Measurements from ENCODE around the gene BSDC1.

BSDC1 gene

GRCh38 chr1:32364836-32365235 is 29.4 kb downstream of the BSDC1 start:
- Histone ChIP-seq H3K9ac (ENCODE audit: low read depth, low read length, poor library complexity, severe bottlenecking) (no peak overlapping the region), H3K36me3 (ENCODE audit: insufficient read depth, low read length) (peaks cover 20% of the 10 kb centered on the region; the same call in 1 of the 2 replicates)

GRCh38 chr1:32363713-32364112 is 30.5 kb downstream of the BSDC1 start:
- TF ChIP-seq EZH2phosphoT487 (IDR thresholded peaks at IDR 0.05; ENCODE audit: borderline replicate concordance) = no peak
- no peak for TF ChIP-seq CTCF (conservative IDR thresholded peaks at IDR 0.05; ENCODE audit: low read length)
- Histone ChIP-seq H3K9me2 (replicated peaks; ENCODE audit: low read depth, low read length) (no peaks in the 10 kb centered on the region), H3K27me3 (ENCODE audit: insufficient read depth, low read length, poor library complexity, severe bottlenecking) (no peaks in the 10 kb centered on the region), H3K9ac (ENCODE audit: low read depth, low read length, poor library complexity, severe bottlenecking) (no peak overlapping the region), H3K4me3 (ENCODE audit: low read length, poor library complexity, severe bottlenecking) (no peak overlapping the region), H3K36me3 (ENCODE audit: insufficient read depth, low read length) (peaks cover 20% of the 10 kb centered on the region; the same call in 1 of the 2 replicates), H4K20me1 (ENCODE audit: insufficient read depth, low read length, poor library complexity, severe bottlenecking) (no peaks in the 10 kb centered on the region), H2AFZ (ENCODE audit: low read length) (no peak overlapping the region), H3K9me3 (ENCODE audit: insufficient read depth, low read depth, low read length) (no peaks in the 10 kb centered on the region), H3K4me1 (ENCODE audit: insufficient read depth, low read length, poor library complexity, severe bottlenecking) (peaks cover 8% of the 10 kb centered on the region), H3K4me2 (ENCODE audit: low read depth, low read length, poor library complexity, severe bottlenecking) (no peak overlapping the region), H3K79me2 (ENCODE audit: insufficient read depth, low read length) (no peaks in the 10 kb centered on the region), H3F3A (ENCODE audit: low read depth) (no peaks in the 10 kb centered on the region)

More at GRCh38 chr1:32364836-32365235, 29.4 kb downstream of the BSDC1 start:
- H3F3A ChIP-seq (ENCODE audit: low read depth) = no peaks in the 10 kb centered on the region
- no peaks in the 10 kb centered on the region for H3K9me2 ChIP-seq (replicated peaks; ENCODE audit: low read depth, low read length)
- H3K4me3 ChIP-seq (ENCODE audit: low read length, poor library complexity, severe bottlenecking) = no peak overlapping the region
- H3K4me2 ChIP-seq (ENCODE audit: low read depth, low read length, poor library complexity, severe bottlenecking) = no peak overlapping the region
- H3K9me3 ChIP-seq (ENCODE audit: insufficient read depth, low read depth, low read length) = no peaks in the 10 kb centered on the region
- no peaks in the 10 kb centered on the region for H3K27me3 ChIP-seq (ENCODE audit: insufficient read depth, low read length, poor library complexity, severe bottlenecking)
- no peak for TF ChIP-seq EZH2phosphoT487 (IDR thresholded peaks at IDR 0.05; ENCODE audit: borderline replicate concordance)
- TF ChIP-seq CTCF (conservative IDR thresholded peaks at IDR 0.05; ENCODE audit: low read length) = no peak
- H2AFZ ChIP-seq (ENCODE audit: low read length) = no peak overlapping the region
- H3K4me1 ChIP-seq (ENCODE audit: insufficient read depth, low read length, poor library complexity, severe bottlenecking) = peaks cover 3% of the 10 kb centered on the region
- no peaks in the 10 kb centered on the region for H4K20me1 ChIP-seq (ENCODE audit: insufficient read depth, low read length, poor library complexity, severe bottlenecking)
- no peaks in the 10 kb centered on the region for H3K79me2 ChIP-seq (ENCODE audit: insufficient read depth, low read length)

DNA sequence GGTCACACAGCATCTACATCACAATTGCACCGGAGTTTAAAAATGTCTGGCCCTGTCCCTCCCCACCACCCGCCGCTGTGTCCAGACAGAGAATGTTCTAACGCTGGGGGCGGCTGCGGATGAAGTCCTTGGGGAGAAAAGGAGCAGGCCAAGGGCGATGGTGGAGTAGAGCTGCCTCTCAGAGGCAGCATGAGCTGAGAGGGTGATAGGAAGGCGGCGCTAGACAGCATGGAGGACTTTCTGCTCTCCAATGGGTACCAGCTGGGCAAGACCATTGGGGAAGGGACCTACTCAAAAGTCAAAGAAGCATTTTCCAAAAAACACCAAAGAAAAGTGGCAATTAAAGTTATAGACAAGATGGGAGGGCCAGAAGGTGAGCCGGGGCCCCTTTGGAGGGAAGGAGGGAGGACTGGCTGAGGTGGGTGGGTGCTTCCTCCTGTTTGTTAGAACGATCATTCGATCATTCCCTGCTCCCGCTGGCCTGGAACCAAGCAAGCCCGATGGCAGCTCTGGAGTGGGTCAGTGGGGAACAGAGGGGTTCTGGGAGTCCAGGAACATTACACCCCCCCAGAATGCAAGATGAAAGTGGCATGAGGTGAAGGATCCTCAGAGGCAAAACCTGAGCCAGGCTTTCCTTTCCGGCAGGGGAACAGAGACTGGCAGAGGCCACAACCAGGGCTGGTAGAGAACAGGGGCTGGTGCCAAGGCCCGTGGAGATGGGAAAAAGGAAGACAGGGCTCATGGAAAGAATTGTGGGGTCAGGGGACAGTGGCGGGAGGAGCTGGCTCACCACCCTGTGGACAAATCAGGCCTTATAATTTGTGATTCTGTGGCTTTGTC is 31.5 kb downstream of the BSDC1 start, which contains the start of the genes FAM229A and TSSK3:
Gene FAM229A (minus strand): TSS at position 12 of the 840 bp plus-strand sequence. CDS start 394 bp downstream, outside the sequence.
Gene TSSK3 (plus strand): TSS at position 66 of the 840 bp plus-strand sequence. CDS start 163 bp downstream, at position 229.
- no peak for TF ChIP-seq CTCF (conservative IDR thresholded peaks at IDR 0.05; ENCODE audit: low read length)
- no peak for TF ChIP-seq EZH2phosphoT487 (IDR thresholded peaks at IDR 0.05; ENCODE audit: borderline replicate concordance)
- Histone ChIP-seq H3K9ac (ENCODE audit: low read depth, low read length, poor library complexity, severe bottlenecking) (no peak within 1 kb of the TSS), H3K36me3 (ENCODE audit: insufficient read depth, low read length) (peaks cover 12% of the 10 kb centered on the region; the same call in 1 of the 2 replicates), H3K4me3 (ENCODE audit: low read length, poor library complexity, severe bottlenecking) (no peak within 1 kb of the TSS), H3K9me3 (ENCODE audit: insufficient read depth, low read depth, low read length) (no peaks in the 10 kb centered on the region), H3K9me2 (replicated peaks; ENCODE audit: low read depth, low read length) (no peaks in the 10 kb centered on the region), H2AFZ (ENCODE audit: low read length) (no peak within 1 kb of the TSS), H4K20me1 (ENCODE audit: insufficient read depth, low read length, poor library complexity, severe bottlenecking) (no peaks in the 10 kb centered on the region), H3K4me2 (ENCODE audit: low read depth, low read length, poor library complexity, severe bottlenecking) (no peak within 1 kb of the TSS), H3K27me3 (ENCODE audit: insufficient read depth, low read length, poor library complexity, severe bottlenecking) (no peaks in the 10 kb centered on the region), H3K4me1 (ENCODE audit: insufficient read depth, low read length, poor library complexity, severe bottlenecking) (peaks cover 8% of the 10 kb centered on the region), H3K79me2 (ENCODE audit: insufficient read depth, low read length) (no peaks in the 10 kb centered on the region), H3F3A (ENCODE audit: low read depth) (no peaks in the 10 kb centered on the region)

All from Loucy (cell line).